ENCODE measurements around the gene HSPA6.
"Not testable (repeated sequence)": the region's sequence is repeated elsewhere in the genome, so short reads cannot be mapped to it uniquely, and the experiment has no call there.

- not testable (repeated sequence) for TF ChIP-seq CTCF (IDR thresholded peaks at IDR 0.05); EZH2 (IDR thresholded peaks at IDR 0.05; ENCODE audit: borderline replicate concordance, insufficient read depth, low read depth, low read length, poor library complexity, severe bottlenecking)
These were observed 5.2 kb downstream of the HSPA6 start for GRCh38 chr1:161529463-161530104.
